22Rv1 (cell line): ENCODE results near the gene RPAP3.

Experiments used
- ZFX ChIP-seq: fragments of 450-650 bp; IDR thresholded peaks from 2 replicates; pipeline ENCODE4 v1.6.1; 2017; ENCODE audit warnings: antibody characterized with exemption, borderline replicate concordance
- TF ChIP-seq, protein P1 (sequence below): fragments of 450-650 bp; IDR thresholded peaks from 2 replicates; pipeline ENCODE4 v1.5.1; 2017; ENCODE audit warnings: mild to moderate bottlenecking

DNA sequence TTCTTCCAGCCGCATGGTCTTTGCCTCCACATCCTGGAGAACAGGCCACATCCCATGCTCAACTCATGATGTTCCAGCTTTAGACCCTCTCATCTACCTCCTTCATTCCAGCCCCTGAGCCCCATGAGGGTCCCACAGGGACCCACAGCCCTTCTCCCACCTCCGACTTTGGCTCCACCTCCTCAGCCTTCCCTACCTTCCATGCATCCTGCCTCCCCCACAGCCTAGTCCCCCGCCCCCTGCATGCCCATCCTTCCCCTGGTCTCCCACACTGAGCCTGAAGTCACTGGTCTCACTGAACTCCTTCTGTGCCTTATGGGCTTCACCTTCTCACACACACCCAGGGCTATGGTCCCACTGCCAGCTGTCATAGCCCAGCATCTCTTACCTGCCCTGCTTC, 43.1 kb upstream of the RPAP3 start:
- TF ChIP-seq, protein P1, sequence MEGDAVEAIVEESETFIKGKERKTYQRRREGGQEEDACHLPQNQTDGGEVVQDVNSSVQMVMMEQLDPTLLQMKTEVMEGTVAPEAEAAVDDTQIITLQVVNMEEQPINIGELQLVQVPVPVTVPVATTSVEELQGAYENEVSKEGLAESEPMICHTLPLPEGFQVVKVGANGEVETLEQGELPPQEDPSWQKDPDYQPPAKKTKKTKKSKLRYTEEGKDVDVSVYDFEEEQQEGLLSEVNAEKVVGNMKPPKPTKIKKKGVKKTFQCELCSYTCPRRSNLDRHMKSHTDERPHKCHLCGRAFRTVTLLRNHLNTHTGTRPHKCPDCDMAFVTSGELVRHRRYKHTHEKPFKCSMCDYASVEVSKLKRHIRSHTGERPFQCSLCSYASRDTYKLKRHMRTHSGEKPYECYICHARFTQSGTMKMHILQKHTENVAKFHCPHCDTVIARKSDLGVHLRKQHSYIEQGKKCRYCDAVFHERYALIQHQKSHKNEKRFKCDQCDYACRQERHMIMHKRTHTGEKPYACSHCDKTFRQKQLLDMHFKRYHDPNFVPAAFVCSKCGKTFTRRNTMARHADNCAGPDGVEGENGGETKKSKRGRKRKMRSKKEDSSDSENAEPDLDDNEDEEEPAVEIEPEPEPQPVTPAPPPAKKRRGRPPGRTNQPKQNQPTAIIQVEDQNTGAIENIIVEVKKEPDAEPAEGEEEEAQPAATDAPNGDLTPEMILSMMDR = no peak
- TF ChIP-seq ZFX = no peak
